Vagina (tissue), 2 donors: ENCODE results near the gene PRKAR2B.

Experiments
- POLR2AphosphoS5 ChIP-seq, 2 donors: sonication (generic); formaldehyde crosslinking; IDR thresholded peaks; one replicate each; pipeline ENCODE4 v1.9.0; 2017; ENCODE audit warnings: antibody characterized with exemption in 2 of 2, mild to moderate bottlenecking in 2 of 2, low read depth in 1 of 2; ENCODE audit not compliant: insufficient read depth in 1 of 2
- TF ChIP-seq, protein P1 (sequence below), 3 experiments: fragments of 450-650 bp in 2 of 3; fragments of 200-600 bp in 1 of 3; sonication (generic) in 1 of 3; IDR thresholded peaks; one replicate each; pipeline ENCODE4 v1.5.1; 2017 to 2019; ENCODE audit warnings: antibody characterized with exemption in 3 of 3, mild to moderate bottlenecking in 2 of 3, moderate library complexity in 2 of 3

DNA sequence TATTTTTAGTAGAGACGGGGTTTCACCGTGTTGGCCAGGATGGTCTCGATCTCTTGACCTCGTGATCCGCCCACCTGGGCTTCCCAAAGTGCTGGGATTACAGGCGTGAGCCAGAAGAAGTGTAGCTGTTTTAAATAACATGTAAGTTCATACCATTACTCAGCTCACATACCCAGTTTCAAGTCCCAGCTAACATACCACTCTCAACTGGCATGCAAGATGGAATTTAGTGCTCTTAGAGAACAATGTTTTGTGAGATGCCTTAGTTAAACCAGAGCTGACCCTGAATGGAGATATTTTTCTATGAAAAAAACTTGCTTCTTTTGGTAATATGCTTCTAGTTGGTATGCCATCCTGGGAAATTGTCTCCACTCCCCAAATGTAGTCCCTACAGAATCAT, 161.6 kb downstream of the PRKAR2B start:
- no peak for TF ChIP-seq POLR2AphosphoS5 (IDR thresholded peaks at IDR 0.05; ENCODE audit: insufficient read depth in 1 of 2, low read depth in 1 of 2)
- TF ChIP-seq, protein P1, sequence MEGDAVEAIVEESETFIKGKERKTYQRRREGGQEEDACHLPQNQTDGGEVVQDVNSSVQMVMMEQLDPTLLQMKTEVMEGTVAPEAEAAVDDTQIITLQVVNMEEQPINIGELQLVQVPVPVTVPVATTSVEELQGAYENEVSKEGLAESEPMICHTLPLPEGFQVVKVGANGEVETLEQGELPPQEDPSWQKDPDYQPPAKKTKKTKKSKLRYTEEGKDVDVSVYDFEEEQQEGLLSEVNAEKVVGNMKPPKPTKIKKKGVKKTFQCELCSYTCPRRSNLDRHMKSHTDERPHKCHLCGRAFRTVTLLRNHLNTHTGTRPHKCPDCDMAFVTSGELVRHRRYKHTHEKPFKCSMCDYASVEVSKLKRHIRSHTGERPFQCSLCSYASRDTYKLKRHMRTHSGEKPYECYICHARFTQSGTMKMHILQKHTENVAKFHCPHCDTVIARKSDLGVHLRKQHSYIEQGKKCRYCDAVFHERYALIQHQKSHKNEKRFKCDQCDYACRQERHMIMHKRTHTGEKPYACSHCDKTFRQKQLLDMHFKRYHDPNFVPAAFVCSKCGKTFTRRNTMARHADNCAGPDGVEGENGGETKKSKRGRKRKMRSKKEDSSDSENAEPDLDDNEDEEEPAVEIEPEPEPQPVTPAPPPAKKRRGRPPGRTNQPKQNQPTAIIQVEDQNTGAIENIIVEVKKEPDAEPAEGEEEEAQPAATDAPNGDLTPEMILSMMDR (IDR thresholded peaks at IDR 0.05): no peak
